ENCODE measurements around the gene KRTAP20-2.

The KRTAP20-2 gene

DNA sequence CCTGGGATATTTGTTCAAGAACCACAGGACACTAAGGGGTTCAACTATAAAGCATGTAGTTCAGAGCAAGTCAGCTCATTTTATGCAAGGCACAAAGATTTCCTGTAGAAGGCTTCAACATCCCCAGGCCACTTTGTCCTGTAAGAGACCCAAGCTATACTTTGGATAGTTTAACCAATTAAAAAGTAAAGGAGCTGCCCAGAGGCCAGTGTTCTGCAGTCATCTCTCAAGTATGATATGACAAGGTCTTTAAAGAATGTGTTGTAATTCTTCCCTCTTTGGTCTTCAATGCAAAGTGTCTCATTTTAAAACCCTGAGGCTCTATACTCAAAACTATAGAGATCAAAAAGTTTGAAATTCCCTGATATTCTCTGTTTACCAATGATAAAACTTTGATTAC, 41.7 kb downstream of the KRTAP20-2 start:
- no peak for DNase-seq

DNA sequence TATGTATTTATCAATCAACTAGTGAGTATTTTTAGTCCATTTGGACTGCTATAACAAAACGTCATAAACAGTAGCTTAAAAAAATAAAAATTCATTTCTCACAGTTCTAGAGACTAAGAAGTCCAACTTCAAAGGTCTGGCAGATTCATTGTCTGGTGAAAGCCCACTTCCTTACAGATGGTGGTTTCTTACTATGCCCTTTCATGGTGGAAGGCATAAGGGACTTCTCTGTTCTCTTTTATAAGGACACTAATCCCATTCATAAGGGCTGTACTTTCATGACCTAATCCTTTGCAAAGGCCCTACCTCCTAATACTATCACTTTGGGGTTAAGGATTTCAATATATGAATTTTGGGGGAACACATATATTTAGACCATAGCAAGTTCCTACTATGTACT, 45.6 kb downstream of the KRTAP20-2 start:
- DNase-seq: no peak

DNA sequence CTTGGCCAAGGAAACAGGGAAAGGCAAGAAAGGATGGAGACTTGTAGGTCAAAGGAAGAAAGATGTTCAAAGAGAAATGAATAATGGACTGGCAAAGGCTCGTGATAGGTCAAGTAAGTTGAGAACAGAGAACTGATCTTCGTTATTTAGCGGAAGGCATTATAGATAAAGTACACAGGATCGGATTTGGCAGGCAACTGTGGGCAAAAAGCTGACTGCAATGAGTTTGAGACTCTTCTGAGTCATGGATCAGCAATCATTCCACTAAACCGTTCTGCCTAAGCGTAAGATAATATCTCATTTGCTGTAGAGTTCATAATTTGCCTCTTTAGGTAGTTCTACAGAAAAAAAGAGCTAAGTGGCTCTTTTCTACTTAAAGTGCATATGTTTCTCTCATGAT, 49.5 kb downstream of the KRTAP20-2 start:
- DNase-seq: no peak
